ENCODE results near the gene PSMD3.
"Not testable (repeated sequence)": the region's sequence is repeated elsewhere in the genome, so short reads cannot be mapped to it uniquely, and the experiment has no call there.

Gene PSMD3

GRCh38 chr17:39996800-39997199 is 16.2 kb downstream of the PSMD3 start:
- TF ChIP-seq POLR2A (IDR thresholded peaks at IDR 0.05; ENCODE audit: low read length) (no peak), GATA1 (IDR thresholded peaks at IDR 0.05; ENCODE audit: low read depth, low read length) (no peak)
- no peak for DNase-seq

- no peak for DNase-seq
- TF ChIP-seq GATA1 (IDR thresholded peaks at IDR 0.05; ENCODE audit: low read depth, low read length), result no peak
- TF ChIP-seq POLR2A (IDR thresholded peaks at IDR 0.05; ENCODE audit: low read length), result no peak
These were observed 16.9 kb downstream of the PSMD3 start for GRCh38 chr17:39997543-39997942.

DNA sequence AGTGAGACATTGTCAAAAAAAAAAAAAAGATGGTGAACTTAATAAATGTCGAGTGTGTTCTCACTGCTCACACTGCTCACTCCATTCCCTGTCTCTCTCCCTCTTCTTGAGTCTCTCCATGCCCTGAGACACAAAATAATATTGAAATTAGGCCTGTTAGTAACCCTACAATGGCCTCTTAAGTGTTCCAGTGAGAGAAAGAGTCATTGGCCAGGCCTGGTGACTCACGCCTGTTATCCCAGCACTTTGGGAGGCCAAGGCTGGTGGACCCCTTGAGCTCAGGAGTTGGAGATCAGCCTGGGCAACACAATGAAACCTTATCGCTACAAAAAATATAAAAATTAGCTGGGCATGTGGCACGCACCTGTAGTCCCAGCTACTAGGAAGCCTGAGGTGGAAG is 18.5 kb downstream of the PSMD3 start:
- no peak for DNase-seq
- TF ChIP-seq POLR2A (IDR thresholded peaks at IDR 0.05; ENCODE audit: low read length) (no peak), GATA1 (IDR thresholded peaks at IDR 0.05; ENCODE audit: low read depth, low read length) (no peak)

DNA sequence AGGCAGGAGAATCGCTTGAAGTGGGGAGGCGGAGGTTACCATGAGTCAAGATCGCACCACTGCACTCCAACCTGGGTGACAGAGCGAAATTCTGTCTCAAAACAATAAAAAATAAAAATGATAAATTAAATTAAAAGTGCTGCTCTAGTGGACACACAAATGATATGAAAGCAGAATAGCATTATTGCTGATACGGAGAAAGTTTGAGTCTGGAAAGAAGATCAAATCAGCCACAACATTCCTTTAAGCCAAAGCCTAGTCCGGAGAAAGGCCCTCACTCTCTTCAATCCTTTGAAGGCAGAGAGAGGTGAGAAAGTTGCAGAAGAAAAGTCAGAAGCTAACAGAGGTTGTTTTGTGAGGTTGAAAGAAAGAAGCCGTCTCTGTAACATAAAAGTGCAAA is 19.6 kb downstream of the PSMD3 start:
- TF ChIP-seq POLR2A (IDR thresholded peaks at IDR 0.05; ENCODE audit: low read length) (no peak), GATA1 (IDR thresholded peaks at IDR 0.05; ENCODE audit: low read depth, low read length) (no peak)
- DNase-seq, result no peak

DNA sequence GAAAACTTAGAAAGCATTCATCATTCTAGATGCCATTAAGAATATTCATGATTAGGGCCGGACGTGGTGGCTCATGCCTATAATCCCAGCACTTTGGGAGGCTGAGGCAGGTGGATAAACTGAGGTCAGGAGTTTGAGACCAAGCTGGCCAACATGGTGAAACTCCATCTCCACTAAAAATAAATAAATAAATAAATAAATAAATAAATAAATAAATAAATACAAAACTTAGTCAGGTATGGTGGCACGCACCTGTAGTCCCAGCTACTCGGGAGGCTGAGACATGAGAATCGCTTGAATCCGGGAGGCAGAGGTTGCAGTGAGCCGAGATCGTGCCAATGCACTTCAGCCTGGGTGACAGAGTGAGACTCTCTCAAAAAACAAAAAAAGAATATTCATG is 20.7 kb downstream of the PSMD3 start:
- DNase-seq, result not testable (repeated sequence)

DNA sequence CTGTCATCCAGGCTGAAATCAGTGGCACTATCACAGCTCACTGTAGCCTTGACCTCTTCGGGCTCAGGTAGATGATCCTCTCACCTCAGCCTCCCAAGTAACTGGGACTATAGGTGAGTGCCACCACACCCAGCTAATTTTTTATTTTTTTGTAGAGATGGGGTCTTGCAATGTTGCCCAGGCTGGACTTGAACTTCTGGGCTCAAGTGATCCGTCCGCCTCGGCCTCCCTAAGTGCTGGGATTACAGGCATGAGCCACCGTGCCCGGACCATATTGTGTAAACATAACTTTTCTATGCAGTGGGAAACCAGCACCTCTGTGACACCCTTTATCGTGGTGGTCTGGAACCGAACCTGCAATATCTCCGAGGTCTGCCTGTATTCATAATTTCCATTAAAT is 23.5 kb downstream of the PSMD3 start:
- no peak for TF ChIP-seq POLR2A (IDR thresholded peaks at IDR 0.05; ENCODE audit: low read length)
- TF ChIP-seq GATA1 (IDR thresholded peaks at IDR 0.05; ENCODE audit: low read depth, low read length), result no peak
- DNase-seq, result no peak

GRCh38 chr17:40004712-40005111 is 24.1 kb downstream of the PSMD3 start:
- DNase-seq, result no peak
- no peak for TF ChIP-seq POLR2A (IDR thresholded peaks at IDR 0.05; ENCODE audit: low read length)
- TF ChIP-seq GATA1 (IDR thresholded peaks at IDR 0.05; ENCODE audit: low read depth, low read length), result no peak

- no peak for DNase-seq
- TF ChIP-seq POLR2A (IDR thresholded peaks at IDR 0.05; ENCODE audit: low read length) (no peak), GATA1 (IDR thresholded peaks at IDR 0.05; ENCODE audit: low read depth, low read length) (no peak)
These were observed 24.9 kb downstream of the PSMD3 start for GRCh38 chr17:40005520-40005919.

- DNase-seq, result not testable (repeated sequence)
These were observed 30.4 kb downstream of the PSMD3 start for GRCh38 chr17:40010946-40011500.

- not testable (repeated sequence) for DNase-seq
These were observed 31.5 kb downstream of the PSMD3 start for GRCh38 chr17:40012017-40012647.

DNA sequence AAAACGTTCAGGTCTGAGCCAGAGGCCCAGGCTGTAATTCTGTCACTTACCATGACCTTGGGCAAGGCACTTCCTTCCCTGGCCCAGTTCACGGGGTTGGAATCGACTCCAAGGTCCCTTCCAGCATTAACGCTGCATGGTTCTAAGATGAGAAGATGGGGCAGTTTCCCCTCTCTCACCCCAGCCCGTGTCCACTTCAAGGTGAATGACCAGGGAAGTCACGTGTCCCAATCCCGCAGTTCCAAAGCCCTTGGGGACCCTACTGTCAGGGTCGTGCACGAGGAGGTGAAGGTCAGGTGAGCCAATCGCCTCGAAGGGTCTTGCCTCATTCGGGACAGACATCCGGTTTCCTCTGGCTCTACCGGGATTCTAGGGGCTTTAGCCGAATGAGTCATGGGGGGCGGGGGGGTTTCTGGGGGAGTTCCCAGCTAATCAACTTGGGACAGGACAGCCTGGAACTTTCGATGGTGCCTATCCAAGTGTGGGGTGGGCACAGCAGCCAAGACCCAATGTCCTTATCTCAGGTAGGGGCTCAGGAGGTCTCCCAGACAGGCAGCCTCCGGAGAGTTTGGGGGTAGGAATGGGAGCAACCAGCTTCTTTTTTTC is 33.9 kb downstream of the PSMD3 start:
- TF ChIP-seq POLR2A (IDR thresholded peaks at IDR 0.05; ENCODE audit: low read length) (no peak), GATA1 (IDR thresholded peaks at IDR 0.05; ENCODE audit: low read depth, low read length) (no peak)
- no peak for DNase-seq

DNA sequence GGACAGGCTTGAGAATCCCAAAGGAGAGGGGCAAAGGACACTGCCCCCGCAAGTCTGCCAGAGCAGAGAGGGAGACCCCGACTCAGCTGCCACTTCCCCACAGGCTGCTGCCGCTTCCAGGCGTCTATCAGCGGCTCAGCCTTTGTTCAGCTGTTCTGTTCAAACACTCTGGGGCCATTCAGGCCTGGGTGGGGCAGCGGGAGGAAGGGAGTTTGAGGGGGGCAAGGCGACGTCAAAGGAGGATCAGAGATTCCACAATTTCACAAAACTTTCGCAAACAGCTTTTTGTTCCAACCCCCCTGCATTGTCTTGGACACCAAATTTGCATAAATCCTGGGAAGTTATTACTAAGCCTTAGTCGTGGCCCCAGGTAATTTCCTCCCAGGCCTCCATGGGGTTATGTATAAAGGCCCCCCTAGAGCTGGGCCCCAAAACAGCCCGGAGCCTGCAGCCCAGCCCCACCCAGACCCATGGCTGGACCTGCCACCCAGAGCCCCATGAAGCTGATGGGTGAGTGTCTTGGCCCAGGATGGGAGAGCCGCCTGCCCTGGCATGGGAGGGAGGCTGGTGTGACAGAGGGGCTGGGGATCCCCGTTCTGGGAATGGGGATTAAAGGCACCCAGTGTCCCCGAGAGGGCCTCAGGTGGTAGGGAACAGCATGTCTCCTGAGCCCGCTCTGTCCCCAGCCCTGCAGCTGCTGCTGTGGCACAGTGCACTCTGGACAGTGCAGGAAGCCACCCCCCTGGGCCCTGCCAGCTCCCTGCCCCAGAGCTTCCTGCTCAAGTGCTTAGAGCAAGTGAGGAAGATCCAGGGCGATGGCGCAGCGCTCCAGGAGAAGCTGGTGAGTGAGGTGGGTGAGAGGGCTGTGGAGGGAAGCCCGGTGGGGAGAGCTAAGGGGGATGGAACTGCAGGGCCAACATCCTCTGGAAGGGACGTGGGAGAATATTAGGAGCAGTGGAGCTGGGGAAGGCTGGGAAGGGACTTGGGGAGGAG is 34.7 kb downstream of the PSMD3 start, which contains the start of gene CSF3:
Gene CSF3 (plus strand): TSS at position 436 of the 993 bp plus-strand sequence. CDS start 35 bp downstream, at position 471.
- no peak for DNase-seq
- TF ChIP-seq POLR2A (IDR thresholded peaks at IDR 0.05; ENCODE audit: low read length) (no peak), GATA1 (IDR thresholded peaks at IDR 0.05; ENCODE audit: low read depth, low read length) (no peak)

DNA sequence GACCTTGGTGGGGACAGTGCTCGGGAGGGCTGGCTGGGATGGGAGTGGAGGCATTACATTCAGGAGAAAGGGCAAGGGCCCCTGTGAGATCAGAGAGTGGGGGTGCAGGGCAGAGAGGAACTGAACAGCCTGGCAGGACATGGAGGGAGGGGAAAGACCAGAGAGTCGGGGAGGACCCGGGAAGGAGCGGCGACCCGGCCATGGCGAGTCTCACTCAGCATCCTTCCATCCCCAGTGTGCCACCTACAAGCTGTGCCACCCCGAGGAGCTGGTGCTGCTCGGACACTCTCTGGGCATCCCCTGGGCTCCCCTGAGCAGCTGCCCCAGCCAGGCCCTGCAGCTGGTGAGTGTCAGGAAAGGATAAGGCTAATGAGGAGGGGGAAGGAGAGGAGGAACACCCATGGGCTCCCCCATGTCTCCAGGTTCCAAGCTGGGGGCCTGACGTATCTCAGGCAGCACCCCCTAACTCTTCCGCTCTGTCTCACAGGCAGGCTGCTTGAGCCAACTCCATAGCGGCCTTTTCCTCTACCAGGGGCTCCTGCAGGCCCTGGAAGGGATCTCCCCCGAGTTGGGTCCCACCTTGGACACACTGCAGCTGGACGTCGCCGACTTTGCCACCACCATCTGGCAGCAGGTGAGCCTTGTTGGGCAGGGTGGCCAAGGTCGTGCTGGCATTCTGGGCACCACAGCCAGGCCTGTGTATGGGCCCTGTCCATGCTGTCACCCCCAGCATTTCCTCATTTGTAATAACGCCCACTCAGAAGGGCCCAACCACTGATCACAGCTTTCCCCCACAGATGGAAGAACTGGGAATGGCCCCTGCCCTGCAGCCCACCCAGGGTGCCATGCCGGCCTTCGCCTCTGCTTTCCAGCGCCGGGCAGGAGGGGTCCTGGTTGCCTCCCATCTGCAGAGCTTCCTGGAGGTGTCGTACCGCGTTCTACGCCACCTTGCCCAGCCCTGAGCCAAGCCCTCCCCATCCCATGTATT is 35.7 kb downstream of the PSMD3 start:
- TF ChIP-seq GATA1 (IDR thresholded peaks at IDR 0.05; ENCODE audit: low read depth, low read length) (no peak), POLR2A (IDR thresholded peaks at IDR 0.05; ENCODE audit: low read length) (no peak)

More for the DNA sequence above, 35.7 kb downstream of the PSMD3 start:
- DNase-seq, result no peak
